Lower leg skin (tissue), 3 donors: ENCODE measurements around the gene MYO1C.

ENCODE experiments used
- POLR2A ChIP-seq, 2 donors: fragments of 450-650 bp; IDR thresholded peaks; one replicate each; pipeline ENCODE4 v1.6.1; 2016 to 2017; ENCODE audit warnings: antibody characterized with exemption in 2 of 2, mild to moderate bottlenecking in 1 of 2, moderate library complexity in 1 of 2
- TF ChIP-seq, protein P1 (sequence below), 3 donors: fragments of 450-650 bp; IDR thresholded peaks; one replicate each; pipeline ENCODE4 v1.5.1; 2016; ENCODE audit warnings: antibody characterized with exemption in 3 of 3, mild to moderate bottlenecking in 3 of 3, moderate library complexity in 2 of 3

DNA sequence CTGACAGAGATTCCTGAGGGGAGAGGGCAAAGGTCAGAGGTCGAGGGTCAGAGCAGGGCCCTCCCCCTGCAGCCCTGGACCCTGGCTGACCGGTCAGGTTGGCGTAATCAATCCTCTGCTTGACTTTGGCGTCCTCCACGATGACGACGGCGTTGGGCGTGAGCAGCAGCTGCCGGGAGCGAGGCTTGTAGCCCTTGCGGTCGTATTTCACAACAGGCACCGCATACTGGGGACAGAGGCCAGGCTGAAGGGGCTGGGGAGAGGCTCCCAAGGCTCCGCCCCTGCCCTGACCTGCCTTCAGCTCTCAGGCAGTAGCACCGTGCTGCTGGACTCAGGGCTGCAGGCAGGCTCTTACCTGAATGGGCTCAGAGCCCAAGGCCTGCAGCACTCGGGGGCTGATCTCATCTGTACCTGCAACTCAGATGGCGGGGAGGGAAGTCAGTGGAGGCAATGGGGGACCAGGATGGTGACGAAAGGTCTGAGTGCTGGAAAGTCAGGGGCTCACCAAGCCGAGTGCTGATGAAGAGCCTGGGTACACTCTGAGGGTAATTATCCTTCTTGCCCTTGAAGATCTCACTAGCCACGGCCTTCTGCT is 24.5 kb downstream of the MYO1C start:
- no peak for TF ChIP-seq POLR2A (IDR thresholded peaks at IDR 0.05)
- TF ChIP-seq, protein P1, sequence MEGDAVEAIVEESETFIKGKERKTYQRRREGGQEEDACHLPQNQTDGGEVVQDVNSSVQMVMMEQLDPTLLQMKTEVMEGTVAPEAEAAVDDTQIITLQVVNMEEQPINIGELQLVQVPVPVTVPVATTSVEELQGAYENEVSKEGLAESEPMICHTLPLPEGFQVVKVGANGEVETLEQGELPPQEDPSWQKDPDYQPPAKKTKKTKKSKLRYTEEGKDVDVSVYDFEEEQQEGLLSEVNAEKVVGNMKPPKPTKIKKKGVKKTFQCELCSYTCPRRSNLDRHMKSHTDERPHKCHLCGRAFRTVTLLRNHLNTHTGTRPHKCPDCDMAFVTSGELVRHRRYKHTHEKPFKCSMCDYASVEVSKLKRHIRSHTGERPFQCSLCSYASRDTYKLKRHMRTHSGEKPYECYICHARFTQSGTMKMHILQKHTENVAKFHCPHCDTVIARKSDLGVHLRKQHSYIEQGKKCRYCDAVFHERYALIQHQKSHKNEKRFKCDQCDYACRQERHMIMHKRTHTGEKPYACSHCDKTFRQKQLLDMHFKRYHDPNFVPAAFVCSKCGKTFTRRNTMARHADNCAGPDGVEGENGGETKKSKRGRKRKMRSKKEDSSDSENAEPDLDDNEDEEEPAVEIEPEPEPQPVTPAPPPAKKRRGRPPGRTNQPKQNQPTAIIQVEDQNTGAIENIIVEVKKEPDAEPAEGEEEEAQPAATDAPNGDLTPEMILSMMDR (IDR thresholded peaks at IDR 0.05) = no peak
